Measurements from ENCODE around the gene SLC14A1.

The SLC14A1 gene

GRCh38 chr18:45724601-45725000 is 620 bp downstream of the SLC14A1 start:
- no peak for DNase-seq (ENCODE audit: low spot score)

GRCh38 chr18:45725336-45725735 is 1.4 kb downstream of the SLC14A1 start:
- no peak for DNase-seq (ENCODE audit: low spot score)

- DNase-seq (ENCODE audit: low spot score) = no peak
Measured at GRCh38 chr18:45726603-45727002, 2.6 kb downstream of the SLC14A1 start.

- no peak for DNase-seq (ENCODE audit: low spot score)
Measured at GRCh38 chr18:45727068-45727467, 3.1 kb downstream of the SLC14A1 start.

- DNase-seq (ENCODE audit: low spot score) = no peak
Measured at GRCh38 chr18:45728336-45729010, 4.5 kb downstream of the SLC14A1 start.

GRCh38 chr18:45730832-45731575 is 7.0 kb downstream of the SLC14A1 start:
- peak; percentile 53 for DNase-seq (ENCODE audit: low spot score)

- no peak for DNase-seq (ENCODE audit: low spot score)
Measured at GRCh38 chr18:45731716-45732115, 7.7 kb downstream of the SLC14A1 start.

GRCh38 chr18:45733535-45733934 is 9.6 kb downstream of the SLC14A1 start:
- no peak for DNase-seq (ENCODE audit: low spot score)

GRCh38 chr18:45734505-45734904 is 10.5 kb downstream of the SLC14A1 start:
- DNase-seq (ENCODE audit: low spot score) = no peak

GRCh38 chr18:45734944-45735343 is 11.0 kb downstream of the SLC14A1 start:
- DNase-seq (ENCODE audit: low spot score) = no peak

- no peak for DNase-seq (ENCODE audit: low spot score)
Measured at GRCh38 chr18:45738660-45739059, 14.7 kb downstream of the SLC14A1 start.

GRCh38 chr18:45739268-45739667 is 15.3 kb downstream of the SLC14A1 start:
- no peak for DNase-seq (ENCODE audit: low spot score)

GRCh38 chr18:45739848-45740247 is 15.9 kb downstream of the SLC14A1 start:
- DNase-seq (ENCODE audit: low spot score) = no peak

- no peak for DNase-seq (ENCODE audit: low spot score)
Measured at GRCh38 chr18:45741056-45741455, 17.1 kb downstream of the SLC14A1 start.

- peak; percentile 14 for DNase-seq (ENCODE audit: low spot score)
Measured at GRCh38 chr18:45745817-45746461, 22.0 kb downstream of the SLC14A1 start.

- DNase-seq (ENCODE audit: low spot score) = no peak
Measured at GRCh38 chr18:45748501-45748900, 24.5 kb downstream of the SLC14A1 start.

GRCh38 chr18:45749918-45750689 is 26.1 kb downstream of the SLC14A1 start:
- no peak for DNase-seq (ENCODE audit: low spot score)

- no peak for DNase-seq (ENCODE audit: low spot score)
Measured at GRCh38 chr18:45751766-45752165, 27.8 kb downstream of the SLC14A1 start.

- no peak for DNase-seq (ENCODE audit: low spot score)
Measured at GRCh38 chr18:45752681-45753080, 28.7 kb downstream of the SLC14A1 start.

GRCh38 chr18:45753286-45753685 is 29.3 kb downstream of the SLC14A1 start:
- DNase-seq (ENCODE audit: low spot score) = no peak

GRCh38 chr18:45755934-45756333 is 32.0 kb downstream of the SLC14A1 start:
- DNase-seq (ENCODE audit: low spot score) = peak; percentile 35

- DNase-seq (ENCODE audit: low spot score) = no peak
Measured at GRCh38 chr18:45757005-45757404, 33.0 kb downstream of the SLC14A1 start.
